ENCODE data around the gene HRH1.

DNA sequence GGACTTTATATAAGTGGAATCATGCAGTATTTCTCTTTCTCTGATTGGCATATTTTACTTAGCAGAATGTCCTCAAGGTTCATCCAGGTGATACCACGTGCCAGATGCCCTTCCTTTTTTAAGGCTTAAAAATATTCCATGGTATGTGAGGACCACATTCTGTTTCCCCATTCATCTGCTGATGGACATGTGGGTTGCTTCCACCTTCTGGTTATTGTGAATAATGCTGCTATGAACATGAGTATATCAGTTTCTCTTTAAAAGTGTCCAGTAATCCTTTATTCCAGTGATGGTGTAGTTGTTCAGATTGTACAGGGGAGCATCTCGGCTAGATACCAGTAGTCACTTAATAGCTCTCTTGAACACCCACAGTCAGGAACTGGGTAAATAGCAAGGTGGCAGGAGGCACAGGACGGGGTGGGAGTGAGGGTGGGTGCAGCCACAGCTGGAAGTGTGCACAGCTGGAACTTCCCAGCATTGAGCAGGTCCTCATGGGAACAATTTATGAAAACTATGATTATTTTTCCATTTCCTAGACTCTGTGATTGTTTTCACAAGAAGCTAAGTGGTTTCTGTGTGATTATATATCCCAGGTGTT lies 67.6 kb downstream of the HRH1 start:
- TF ChIP-seq, protein P1, sequence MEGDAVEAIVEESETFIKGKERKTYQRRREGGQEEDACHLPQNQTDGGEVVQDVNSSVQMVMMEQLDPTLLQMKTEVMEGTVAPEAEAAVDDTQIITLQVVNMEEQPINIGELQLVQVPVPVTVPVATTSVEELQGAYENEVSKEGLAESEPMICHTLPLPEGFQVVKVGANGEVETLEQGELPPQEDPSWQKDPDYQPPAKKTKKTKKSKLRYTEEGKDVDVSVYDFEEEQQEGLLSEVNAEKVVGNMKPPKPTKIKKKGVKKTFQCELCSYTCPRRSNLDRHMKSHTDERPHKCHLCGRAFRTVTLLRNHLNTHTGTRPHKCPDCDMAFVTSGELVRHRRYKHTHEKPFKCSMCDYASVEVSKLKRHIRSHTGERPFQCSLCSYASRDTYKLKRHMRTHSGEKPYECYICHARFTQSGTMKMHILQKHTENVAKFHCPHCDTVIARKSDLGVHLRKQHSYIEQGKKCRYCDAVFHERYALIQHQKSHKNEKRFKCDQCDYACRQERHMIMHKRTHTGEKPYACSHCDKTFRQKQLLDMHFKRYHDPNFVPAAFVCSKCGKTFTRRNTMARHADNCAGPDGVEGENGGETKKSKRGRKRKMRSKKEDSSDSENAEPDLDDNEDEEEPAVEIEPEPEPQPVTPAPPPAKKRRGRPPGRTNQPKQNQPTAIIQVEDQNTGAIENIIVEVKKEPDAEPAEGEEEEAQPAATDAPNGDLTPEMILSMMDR (IDR thresholded peaks at IDR 0.05 in 4 of 5, conservative IDR thresholded peaks at IDR 0.05 in 1 of 5) = no peak
- no peak for TF ChIP-seq POLR2A (IDR thresholded peaks at IDR 0.05)
